Kidney (tissue), 14 donors: ENCODE results near the gene PTPRG. TPM values are rescaled to one million over a fixed set of nuclear protein-coding genes. Genes with fewer than 3 reads are reported as not detected.

Experiments used
- DNase-seq, 5 donors: peaks; one replicate each; pipeline ENCODE4 v3.0.0-alpha.2; 2013 to 2020
- FAIRE-seq: peaks from 2 replicates; lab custom pipeline; 2012; peaks lifted over from hg19 to GRCh38; lab: Jason Lieb, UNC
- H3K27ac ChIP-seq, 2 donors: one replicate each; pipeline ENCODE4 v1.7.0; 2013; ENCODE audit warnings: low read depth in 2 of 2, low read length in 2 of 2, inconsistent platforms in 1 of 2
- H3K27me3 ChIP-seq: one replicate; pipeline ENCODE4 v1.7.1; 2013; ENCODE audit warnings: low read length, inconsistent platforms; ENCODE audit not compliant: control insufficient read depth, insufficient read depth
- H3K36me3 ChIP-seq, 3 donors: one replicate each; pipeline versions ENCODE4 v1.7.0 to v1.7.1; 2013; ENCODE audit warnings: low read length in 3 of 3, control low read depth in 1 of 3, inconsistent platforms in 1 of 3; ENCODE audit not compliant: insufficient read depth in 3 of 3, control insufficient read depth in 2 of 3
- H3K4me1 ChIP-seq, 3 donors: one replicate each; pipeline versions ENCODE4 v1.7.0 to v1.7.1; 2013; ENCODE audit warnings: low read length in 3 of 3, inconsistent platforms in 1 of 3, low read depth in 1 of 3; ENCODE audit not compliant: control insufficient read depth in 2 of 3, insufficient read depth in 2 of 3
- H3K4me3 ChIP-seq, 3 donors: one replicate each; pipeline versions ENCODE4 v1.7.0 to v1.8.1; 2013; ENCODE audit warnings: low read length in 3 of 3, control low read depth in 1 of 3, inconsistent platforms in 1 of 3
- H3K9ac ChIP-seq, 3 donors: one replicate each; pipeline versions ENCODE4 v1.7.0 to v1.7.1; 2013; ENCODE audit warnings: low read length in 3 of 3, control low read depth in 1 of 3, inconsistent platforms in 1 of 3
- H3K9me3 ChIP-seq, 3 donors: one replicate each; pipeline versions ENCODE4 v1.7.0 to v1.7.1; 2013; ENCODE audit warnings: low read length in 3 of 3, control low read depth in 1 of 3, inconsistent platforms in 1 of 3; ENCODE audit not compliant: control insufficient read depth in 2 of 3, insufficient read depth in 1 of 3
- CTCF ChIP-seq: IDR thresholded peaks from 3 replicates; pipeline ENCODE4 v1.5.1; 2012; ENCODE audit warnings: mild to moderate bottlenecking, moderate library complexity, borderline replicate concordance; ENCODE audit not compliant: insufficient read depth; ENCODE audit errors: extremely low read depth
- intact Hi-C: fragments of 100-400 bp; cut with DNase I; formaldehyde crosslinking; loops from one replicate; pipeline ENCODE4 v1.11.1; 2022
- polyA plus RNA-seq: library from polyadenylated mRNA; stranded (reverse); fragments of 350-450 nt; fragmentation: Illumina TruSeq; extraction: RNeasy Lipid Tissue Mini Kit (QIAGEN cat#74804); gene quantifications from one replicate; pipeline ENCODE4 v1.2.3, GENCODE V29; 2014; ENCODE audit warnings: low read depth, low replicate concordance; ENCODE audit not compliant: insufficient read depth
- total RNA-seq: library from RNA; stranded (reverse); fragmentation: NEBNext Ultra II Directional; extraction: Animal tissue kit (Norgen Biotek cat#: 25700); gene quantifications from one replicate; pipeline ENCODE4 v1.2.1, GENCODE V29; 2021
- donor health status: control.
- donor health status: control.
- donor health status: control.
- donor health status: control.
- donor health status: control.
- donor health status: DM: yes; HTN: yes; CAD: no.
- donor health status: Normal renal cell carcinoma (clear cell type).

Gene PTPRG
- total and polyA plus RNA-seq, 2 donors from 2014 or later = 9.2 to 154 TPM

- H3K36me3 ChIP-seq = no peaks in the 10 kb centered on the region
- no peak for FAIRE-seq
- no peak overlapping the region for H3K27ac ChIP-seq
- intact Hi-C loops = no loop called here
- peaks cover 0 to 10% (median 0%) of the 10 kb centered on the region in 3 donors for H3K4me1 ChIP-seq
- DNase-seq = no peak
- H3K9ac ChIP-seq = no peak overlapping the region
- TF ChIP-seq CTCF = peak; percentile 15
- no peaks in the 10 kb centered on the region for H3K27me3 ChIP-seq
- no peaks in the 10 kb centered on the region for H3K9me3 ChIP-seq
- H3K4me3 ChIP-seq = no peak overlapping the region
Observed at GRCh38 chr3:61936344-61936937, 375.1 kb downstream of the PTPRG start.

DNA sequence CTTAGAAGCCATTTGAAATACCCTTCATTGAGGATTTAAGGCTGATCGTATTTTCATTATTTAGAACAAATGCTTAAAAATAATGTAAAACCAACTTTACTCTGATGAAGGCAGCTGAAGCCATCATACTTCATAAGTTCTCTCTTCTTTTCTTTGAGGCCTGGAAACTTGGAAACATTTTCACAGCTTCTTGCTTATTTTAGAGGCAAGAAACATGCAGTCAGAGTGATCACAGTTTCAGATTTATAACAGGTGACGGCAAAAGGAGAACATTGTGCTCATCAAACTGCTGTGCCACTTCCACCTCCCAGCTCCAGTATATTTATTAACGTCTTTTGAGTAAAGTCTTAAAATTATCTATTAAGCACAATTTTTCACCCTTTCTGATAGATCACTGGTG is 376.1 kb downstream of the PTPRG start:
- no peak for FAIRE-seq
- no peak for DNase-seq
- TF ChIP-seq CTCF = no peak
- no peak overlapping the region for H3K4me3 ChIP-seq
- intact Hi-C loops = no loop called here
- H3K27me3 ChIP-seq = no peaks in the 10 kb centered on the region
- no peaks in the 10 kb centered on the region for H3K9me3 ChIP-seq
- H3K36me3 ChIP-seq = no peaks in the 10 kb centered on the region
- H3K9ac ChIP-seq = no peak overlapping the region
- H3K27ac ChIP-seq = no peak overlapping the region
- peaks cover 0 to 7% (median 0%) of the 10 kb centered on the region in 3 donors for H3K4me1 ChIP-seq

DNA sequence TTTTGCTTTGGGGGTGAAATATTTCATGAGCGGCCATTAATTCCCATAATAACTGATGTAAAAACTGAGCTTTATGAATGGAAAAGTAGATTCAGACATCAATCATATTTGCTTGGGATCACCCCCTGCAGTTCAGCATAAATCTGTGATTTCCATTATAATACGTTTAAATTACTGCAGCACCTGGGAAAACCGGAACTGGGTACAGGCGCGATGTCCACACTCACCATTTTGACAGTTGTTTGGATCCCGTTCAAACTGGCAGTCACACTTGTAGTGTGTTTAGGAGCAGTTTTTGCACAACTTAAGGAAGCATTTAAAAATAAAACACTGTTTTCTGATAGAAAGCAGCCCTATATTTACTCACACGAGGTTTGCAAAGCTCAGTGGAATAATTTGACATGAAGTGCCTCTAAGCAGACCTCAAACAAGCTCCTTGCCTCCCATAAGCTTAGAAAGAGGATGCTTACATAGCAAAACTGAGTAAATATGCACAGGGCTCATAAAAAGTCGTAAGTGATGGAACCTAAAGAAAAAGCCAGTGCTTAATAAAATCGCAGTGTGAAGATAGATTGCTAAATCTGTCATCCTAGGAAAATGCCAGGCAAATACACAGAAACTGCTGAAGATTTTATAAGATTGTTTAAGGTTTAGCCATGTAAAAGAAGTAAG is 377.6 kb downstream of the PTPRG start:
- Histone ChIP-seq H3K4me3 (no peak overlapping the region), H3K4me1 (peaks cover 0 to 6% (median 0%) of the 10 kb centered on the region in 3 donors), H3K9ac (no peak overlapping the region), H3K9me3 (no peaks in the 10 kb centered on the region), H3K27ac (no peak overlapping the region), H3K36me3 (no peaks in the 10 kb centered on the region), H3K27me3 (no peaks in the 10 kb centered on the region)
- intact Hi-C loops = no loop called here
- FAIRE-seq = no peak
- no peak for DNase-seq
- no peak for TF ChIP-seq CTCF
